GM21381 (cell line): Measurements from ENCODE around the gene HOPX.
"Not testable (repeated sequence)": the region's sequence is repeated elsewhere in the genome, so short reads cannot be mapped to it uniquely, and the experiment has no call there.

ENCODE experiments used
- ATAC-seq: cut with Tn5 transposase; IDR thresholded peaks from one replicate; pipeline ENCODE4 v1.9.1; 2021; ENCODE audit warnings: mild to moderate bottlenecking, moderate library complexity; ENCODE audit not compliant: unreplicated experiment

Gene HOPX

GRCh38 chr4:56630876-56631666, 50.0 kb downstream of the HOPX start:
- no peak for ATAC-seq

GRCh38 chr4:56628592-56628991, 52.5 kb downstream of the HOPX start:
- ATAC-seq, result no peak

- no peak for ATAC-seq
Observed at GRCh38 chr4:56627985-56628384, 53.1 kb downstream of the HOPX start.

GRCh38 chr4:56627375-56627774, 53.7 kb downstream of the HOPX start:
- no peak for ATAC-seq

- ATAC-seq, result no peak
Observed at GRCh38 chr4:56626963-56627362, 54.1 kb downstream of the HOPX start.

GRCh38 chr4:56626420-56626819, 54.7 kb downstream of the HOPX start:
- no peak for ATAC-seq

GRCh38 chr4:56622176-56622575, 58.9 kb downstream of the HOPX start:
- no peak for ATAC-seq

- ATAC-seq, result no peak
Observed at GRCh38 chr4:56619816-56620215, 61.3 kb downstream of the HOPX start.

GRCh38 chr4:56619160-56619559, 61.9 kb downstream of the HOPX start:
- no peak for ATAC-seq

- ATAC-seq, result no peak
Observed at GRCh38 chr4:56618734-56619133, 62.4 kb downstream of the HOPX start.

GRCh38 chr4:56613101-56613862, 67.8 kb downstream of the HOPX start:
- ATAC-seq, result no peak

GRCh38 chr4:56612282-56612681, 68.8 kb downstream of the HOPX start:
- ATAC-seq, result no peak

- ATAC-seq, result no peak
Observed at GRCh38 chr4:56611501-56611900, 69.6 kb downstream of the HOPX start.

GRCh38 chr4:56610170-56610569, 70.9 kb downstream of the HOPX start:
- ATAC-seq, result not testable (repeated sequence)

- ATAC-seq, result no peak
Observed at GRCh38 chr4:56607926-56608325, 73.2 kb downstream of the HOPX start.

GRCh38 chr4:56606385-56606784, 74.7 kb downstream of the HOPX start:
- no peak for ATAC-seq

GRCh38 chr4:56605464-56605863, 75.6 kb downstream of the HOPX start:
- not testable (repeated sequence) for ATAC-seq

- no peak for ATAC-seq
Observed at GRCh38 chr4:56603297-56603696, 77.8 kb downstream of the HOPX start.
